ENCODE measurements around the gene TM4SF1.

DNA sequence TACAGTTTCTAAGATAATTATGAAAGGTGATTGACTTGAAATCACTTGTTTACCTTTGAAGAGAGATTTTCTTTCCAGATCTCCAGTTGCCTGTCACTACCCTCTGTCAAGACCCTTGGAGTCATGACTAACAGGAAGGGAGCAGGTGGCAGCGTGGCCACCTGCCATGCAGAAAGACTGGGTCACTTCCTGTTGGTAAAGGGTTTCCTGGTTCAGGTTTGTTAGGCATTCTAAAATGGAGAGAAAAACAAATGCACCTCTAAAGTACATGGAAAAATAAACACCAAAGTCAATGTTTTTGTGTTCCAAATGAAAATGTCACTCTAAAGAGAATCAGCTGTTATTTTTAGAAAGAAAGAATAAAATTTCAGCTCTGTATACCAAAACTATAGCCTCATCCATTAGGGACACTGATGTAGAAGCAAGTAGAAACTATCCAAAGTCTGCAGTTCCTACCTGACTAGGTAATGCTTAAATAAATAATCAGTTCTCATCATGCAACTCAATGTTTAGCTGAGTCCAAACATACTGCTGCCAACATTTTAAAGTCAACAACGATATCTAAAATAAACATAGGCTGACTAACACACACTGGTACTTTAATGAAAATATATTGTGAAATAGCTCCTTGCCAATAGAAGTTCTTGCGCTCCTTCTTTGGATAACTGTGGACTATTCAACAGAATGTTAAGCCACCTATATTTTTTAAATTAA lies 23.9 kb upstream of the TM4SF1 start:
- no peak for TF ChIP-seq FOXM1 (IDR thresholded peaks at IDR 0.05; ENCODE audit: low read depth)
- no peak for TF ChIP-seq FOXM1 (CRISPR knock-in tag; IDR thresholded peaks at IDR 0.05; ENCODE audit: low read depth)
- TF ChIP-seq TARDBP (IDR thresholded peaks at IDR 0.05): no peak
- no peak for TF ChIP-seq ZNF79 (CRISPR knock-in tag; IDR thresholded peaks at IDR 0.05; ENCODE audit: low read depth)
- no peak for TF ChIP-seq PHF20 (IDR thresholded peaks at IDR 0.05; ENCODE audit: partially characterized antibody)
- TF ChIP-seq POU5F1 (IDR thresholded peaks at IDR 0.05; ENCODE audit: borderline replicate concordance, low read depth, low read length, partially characterized antibody): no peak
- no peak for TF ChIP-seq TEAD4 (IDR thresholded peaks at IDR 0.05; ENCODE audit: low read length)
- TF ChIP-seq TEAD4 (CRISPR knock-in tag; IDR thresholded peaks at IDR 0.05; ENCODE audit: borderline replicate concordance): no peak
- TF ChIP-seq TAF1 (IDR thresholded peaks at IDR 0.05; ENCODE audit: control insufficient read depth, extremely low read depth, insufficient read depth, low read length, severe bottlenecking): no peak
- TF ChIP-seq, protein P1, sequence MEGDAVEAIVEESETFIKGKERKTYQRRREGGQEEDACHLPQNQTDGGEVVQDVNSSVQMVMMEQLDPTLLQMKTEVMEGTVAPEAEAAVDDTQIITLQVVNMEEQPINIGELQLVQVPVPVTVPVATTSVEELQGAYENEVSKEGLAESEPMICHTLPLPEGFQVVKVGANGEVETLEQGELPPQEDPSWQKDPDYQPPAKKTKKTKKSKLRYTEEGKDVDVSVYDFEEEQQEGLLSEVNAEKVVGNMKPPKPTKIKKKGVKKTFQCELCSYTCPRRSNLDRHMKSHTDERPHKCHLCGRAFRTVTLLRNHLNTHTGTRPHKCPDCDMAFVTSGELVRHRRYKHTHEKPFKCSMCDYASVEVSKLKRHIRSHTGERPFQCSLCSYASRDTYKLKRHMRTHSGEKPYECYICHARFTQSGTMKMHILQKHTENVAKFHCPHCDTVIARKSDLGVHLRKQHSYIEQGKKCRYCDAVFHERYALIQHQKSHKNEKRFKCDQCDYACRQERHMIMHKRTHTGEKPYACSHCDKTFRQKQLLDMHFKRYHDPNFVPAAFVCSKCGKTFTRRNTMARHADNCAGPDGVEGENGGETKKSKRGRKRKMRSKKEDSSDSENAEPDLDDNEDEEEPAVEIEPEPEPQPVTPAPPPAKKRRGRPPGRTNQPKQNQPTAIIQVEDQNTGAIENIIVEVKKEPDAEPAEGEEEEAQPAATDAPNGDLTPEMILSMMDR (IDR thresholded peaks at IDR 0.05 in 2 of 3, conservative IDR thresholded peaks at IDR 0.05 in 1 of 3; ENCODE audit: insufficient read depth in 2 of 3, low read depth in 1 of 3, low read length in 3 of 3): no peak
- TF ChIP-seq, protein P2, sequence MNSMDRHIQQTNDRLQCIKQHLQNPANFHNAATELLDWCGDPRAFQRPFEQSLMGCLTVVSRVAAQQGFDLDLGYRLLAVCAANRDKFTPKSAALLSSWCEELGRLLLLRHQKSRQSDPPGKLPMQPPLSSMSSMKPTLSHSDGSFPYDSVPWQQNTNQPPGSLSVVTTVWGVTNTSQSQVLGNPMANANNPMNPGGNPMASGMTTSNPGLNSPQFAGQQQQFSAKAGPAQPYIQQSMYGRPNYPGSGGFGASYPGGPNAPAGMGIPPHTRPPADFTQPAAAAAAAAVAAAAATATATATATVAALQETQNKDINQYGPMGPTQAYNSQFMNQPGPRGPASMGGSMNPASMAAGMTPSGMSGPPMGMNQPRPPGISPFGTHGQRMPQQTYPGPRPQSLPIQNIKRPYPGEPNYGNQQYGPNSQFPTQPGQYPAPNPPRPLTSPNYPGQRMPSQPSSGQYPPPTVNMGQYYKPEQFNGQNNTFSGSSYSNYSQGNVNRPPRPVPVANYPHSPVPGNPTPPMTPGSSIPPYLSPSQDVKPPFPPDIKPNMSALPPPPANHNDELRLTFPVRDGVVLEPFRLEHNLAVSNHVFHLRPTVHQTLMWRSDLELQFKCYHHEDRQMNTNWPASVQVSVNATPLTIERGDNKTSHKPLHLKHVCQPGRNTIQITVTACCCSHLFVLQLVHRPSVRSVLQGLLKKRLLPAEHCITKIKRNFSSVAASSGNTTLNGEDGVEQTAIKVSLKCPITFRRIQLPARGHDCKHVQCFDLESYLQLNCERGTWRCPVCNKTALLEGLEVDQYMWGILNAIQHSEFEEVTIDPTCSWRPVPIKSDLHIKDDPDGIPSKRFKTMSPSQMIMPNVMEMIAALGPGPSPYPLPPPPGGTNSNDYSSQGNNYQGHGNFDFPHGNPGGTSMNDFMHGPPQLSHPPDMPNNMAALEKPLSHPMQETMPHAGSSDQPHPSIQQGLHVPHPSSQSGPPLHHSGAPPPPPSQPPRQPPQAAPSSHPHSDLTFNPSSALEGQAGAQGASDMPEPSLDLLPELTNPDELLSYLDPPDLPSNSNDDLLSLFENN (IDR thresholded peaks at IDR 0.05; ENCODE audit: low read depth in 2 of 2, low read length in 2 of 2): no peak
